Activated CD8-positive, alpha-beta T cell treated with anti-CD3 and anti-CD28 coated beads, Interleukin-2, amount 10 ng/mL, durations not matched to agents 7 days and 5 days (primary cell): ENCODE measurements around the gene CCNK. TPM values are rescaled to one million over a fixed set of nuclear protein-coding genes. Genes with fewer than 3 reads are reported as not detected.

Experiments
- ATAC-seq: fragments of 150-1000 bp; cut with Tn5 transposase; one replicate; pipeline ENCODE4 v1.10.0; 2021; ENCODE audit warnings: moderate library complexity
- CTCF ChIA-PET: fragments of 350-600 bp; sonication (Branson Sonifier 250); formaldehyde crosslinking; loops from one replicate; lab custom pipeline; 2021; ENCODE audit warnings: antibody characterized with exemption; lab: Charles Lee
- POLR2A ChIA-PET: fragments of 350-600 bp; sonication (Branson Sonifier 250); formaldehyde crosslinking; loops from one replicate; lab custom pipeline; 2021; ENCODE audit warnings: antibody characterized with exemption; lab: Charles Lee
- DNase-seq: peaks from one replicate; pipeline ENCODE4 v3.0.0-alpha.2; 2020
- H3K27ac Mint-ChIP-seq: one replicate; pipeline ENCODE4 v1.8.0; 2021; ENCODE audit warnings: mild to moderate bottlenecking, mixed read lengths
- H3K27me3 Mint-ChIP-seq: one replicate; pipeline ENCODE4 v1.8.0; 2021; ENCODE audit warnings: low read depth, mixed read lengths
- H3K36me3 Mint-ChIP-seq: one replicate; pipeline ENCODE4 v1.8.0; 2021; ENCODE audit warnings: low read depth, mixed read lengths
- H3K4me1 Mint-ChIP-seq: one replicate; pipeline ENCODE4 v1.8.0; 2021; ENCODE audit warnings: low read depth, mixed read lengths
- H3K4me3 Mint-ChIP-seq: one replicate; pipeline ENCODE4 v1.8.0; 2021; ENCODE audit warnings: mild to moderate bottlenecking, mixed read lengths
- H3K9me3 Mint-ChIP-seq: one replicate; pipeline ENCODE4 v1.8.0; 2022; ENCODE audit warnings: mixed read lengths; ENCODE audit not compliant: insufficient read depth
- total RNA-seq, 2 experiments: library from RNA; stranded (reverse); gene quantifications; one replicate each; pipeline ENCODE4 v1.2.3, GENCODE V29; 2021

The CCNK gene
- total RNA-seq, 2 experiments from 2014 or later = 81.0 to 81.2 TPM

DNA sequence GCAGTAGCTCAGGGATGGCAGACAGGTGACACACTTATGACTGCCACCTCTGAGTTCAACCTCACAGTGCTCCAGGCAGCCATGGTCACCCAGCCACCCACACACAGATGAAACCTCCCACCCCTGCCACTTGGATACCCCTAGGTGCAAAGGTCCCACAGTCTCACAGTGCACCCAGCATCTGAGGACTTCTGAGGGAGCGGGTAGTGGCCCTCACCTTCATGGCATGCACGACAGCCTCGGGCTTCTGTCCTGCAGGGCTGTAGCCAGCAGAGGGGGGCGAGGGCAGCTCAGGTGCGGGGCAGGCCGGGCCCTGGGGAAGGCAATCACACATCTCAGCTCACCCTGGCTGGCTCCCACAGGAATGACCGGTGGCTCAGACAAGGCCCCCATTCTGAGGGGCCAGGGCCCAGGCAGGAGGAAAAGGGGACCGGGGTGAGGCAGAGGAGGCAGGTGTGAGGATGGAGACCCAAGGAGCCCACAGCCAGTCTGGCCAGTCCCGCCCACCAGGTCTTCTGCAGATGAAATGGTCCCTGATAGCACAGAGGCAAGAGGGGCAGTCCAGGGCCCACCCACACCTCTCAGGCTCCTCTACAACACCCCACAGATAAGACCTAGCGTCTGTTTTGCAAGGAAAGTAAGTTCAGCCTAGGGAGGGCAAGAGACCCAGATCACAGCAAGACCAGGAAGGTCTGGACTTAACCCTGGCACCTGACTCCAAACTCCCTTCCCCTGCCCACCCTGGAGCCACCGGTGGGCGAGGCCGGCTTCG is 35.8 kb downstream of the CCNK start:
- H3K4me1 Mint-ChIP-seq = no peaks in the 10 kb centered on the region
- ATAC-seq (no peak), DNase-seq (no peak)
- ChIA-PET CTCF (interaction anchor here (0.8 to 1.2 kb wide), 7 partner anchors 11 to 112 kb away, joined by 3 read pairs; no protein-coding TSS in a partner anchor), POLR2A (no interaction called here)
- no peaks in the 10 kb centered on the region for H3K36me3 Mint-ChIP-seq
- no peaks in the 10 kb centered on the region for H3K9me3 Mint-ChIP-seq
- no peak overlapping the region for H3K4me3 Mint-ChIP-seq
- H3K27ac Mint-ChIP-seq = no peak overlapping the region
- H3K27me3 Mint-ChIP-seq = no peaks in the 10 kb centered on the region

DNA sequence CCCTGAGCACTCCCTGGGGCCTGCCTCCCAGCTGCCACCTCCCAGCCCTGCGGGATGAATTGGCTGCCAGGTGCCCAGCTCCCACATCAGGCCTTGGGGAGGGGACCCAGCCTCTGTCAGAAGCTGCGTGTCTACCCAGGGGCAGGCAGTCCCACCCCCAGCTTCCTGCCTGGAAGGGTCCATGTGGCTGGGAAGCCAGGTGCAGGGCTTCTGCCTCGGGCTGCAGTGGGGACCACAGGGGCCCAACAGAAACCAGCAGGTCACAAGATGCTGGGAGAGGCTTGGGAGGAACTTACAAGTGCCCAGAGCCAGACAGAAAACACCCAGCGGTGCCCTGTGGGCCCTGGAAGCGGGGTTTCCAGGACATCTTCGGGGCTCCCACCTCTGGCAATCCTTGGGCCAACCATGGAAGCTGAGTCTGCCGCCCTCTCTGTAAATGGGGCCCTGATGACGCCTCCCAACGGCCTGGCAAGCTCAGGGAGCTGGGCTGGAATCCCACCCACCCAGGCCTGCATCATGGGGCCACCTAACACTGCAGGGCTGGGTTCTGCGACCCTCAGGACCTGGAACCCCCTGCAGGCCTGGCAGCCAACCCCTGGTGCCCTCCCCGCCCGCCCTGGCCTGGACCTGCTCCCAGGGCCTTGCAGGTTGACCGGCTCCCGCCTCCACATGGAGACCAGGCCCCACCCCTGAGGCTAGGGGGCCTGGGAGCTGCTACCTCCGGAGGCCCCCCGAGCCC is 36.6 kb downstream of the CCNK start:
- no peaks in the 10 kb centered on the region for H3K27me3 Mint-ChIP-seq
- no peaks in the 10 kb centered on the region for H3K4me1 Mint-ChIP-seq
- no peak for ATAC-seq
- no peaks in the 10 kb centered on the region for H3K9me3 Mint-ChIP-seq
- H3K4me3 Mint-ChIP-seq = no peak overlapping the region
- H3K36me3 Mint-ChIP-seq = no peaks in the 10 kb centered on the region
- DNase-seq = no peak
- ChIA-PET CTCF (interaction anchor here (0.9 to 1.2 kb wide), 4 partner anchors 11 to 111 kb away, joined by 3 read pairs; no protein-coding TSS in a partner anchor), POLR2A (no interaction called here)
- H3K27ac Mint-ChIP-seq = no peak overlapping the region

DNA sequence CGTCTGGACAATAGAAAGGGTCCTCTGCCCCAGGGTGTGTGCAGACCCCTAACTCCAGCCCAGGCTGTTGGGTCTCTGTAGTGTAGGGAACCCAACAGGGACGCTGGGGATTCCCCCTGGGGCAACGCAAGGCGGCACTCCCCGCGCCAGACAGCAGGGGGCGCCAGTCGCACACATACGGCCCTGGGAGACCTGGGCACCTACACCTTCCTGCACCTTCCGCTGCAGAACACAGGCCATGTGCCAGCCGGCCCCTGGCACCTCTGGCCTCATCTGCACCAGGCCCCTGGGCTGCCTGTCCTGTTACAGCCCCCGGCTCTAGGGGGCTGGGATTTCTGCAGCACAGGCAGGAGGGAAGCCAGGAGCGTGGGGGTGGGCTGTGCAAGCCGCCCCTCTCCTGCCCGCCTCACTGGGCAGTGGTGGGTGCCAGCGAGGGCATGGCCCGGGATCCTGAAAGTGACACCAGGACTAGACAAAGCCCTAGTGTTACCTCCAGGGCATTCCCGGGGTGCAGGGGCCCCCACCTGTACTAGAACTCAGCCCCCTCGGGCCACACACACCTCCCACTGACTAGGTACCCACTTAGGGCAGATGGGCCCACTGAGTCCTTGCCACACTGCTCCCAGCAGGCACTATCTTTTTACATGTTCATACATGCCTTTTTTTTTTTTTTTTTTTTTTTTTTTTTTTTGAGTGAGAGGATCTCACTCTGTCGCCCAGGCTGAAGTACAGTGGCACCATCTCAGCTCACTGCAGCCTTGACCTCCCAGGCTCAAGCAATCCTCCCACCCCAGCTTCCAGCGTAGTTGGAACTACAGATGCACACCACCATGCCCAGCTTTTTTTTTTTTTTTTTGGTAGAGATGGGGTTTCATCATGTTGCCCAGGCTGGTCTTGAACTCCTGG is 37.5 kb downstream of the CCNK start:
- ATAC-seq (peak; percentile 77), DNase-seq (peak; percentile 85)
- ChIA-PET POLR2A (no interaction called here), CTCF (interaction anchor here (1.0 to 1.2 kb wide), 3 partner anchors 10 to 110 kb away, joined by 3 read pairs; no protein-coding TSS in a partner anchor)
- no peak overlapping the region for H3K4me3 Mint-ChIP-seq
- no peaks in the 10 kb centered on the region for H3K9me3 Mint-ChIP-seq
- H3K36me3 Mint-ChIP-seq = no peaks in the 10 kb centered on the region
- H3K27me3 Mint-ChIP-seq = no peaks in the 10 kb centered on the region
- no peak overlapping the region for H3K27ac Mint-ChIP-seq
- H3K4me1 Mint-ChIP-seq = no peaks in the 10 kb centered on the region

GRCh38 chr14:99519347-99519881 is 38.2 kb downstream of the CCNK start:
- Mint-ChIP-seq H3K36me3 (no peaks in the 10 kb centered on the region), H3K4me1 (no peaks in the 10 kb centered on the region), H3K27ac (no peak overlapping the region), H3K27me3 (no peaks in the 10 kb centered on the region), H3K9me3 (no peaks in the 10 kb centered on the region), H3K4me3 (no peak overlapping the region)
- DNase-seq (no peak), ATAC-seq (no peak)
- ChIA-PET POLR2A (no interaction called here), CTCF (interaction anchor here (0.6 kb wide), 1 partner anchor 109 kb away, joined by 3 read pairs; no protein-coding TSS in a partner anchor)

GRCh38 chr14:99519931-99520421 is 38.8 kb downstream of the CCNK start:
- ChIA-PET CTCF (interaction anchor here (0.6 kb wide), 1 partner anchor 109 kb away, joined by 3 read pairs; no protein-coding TSS in a partner anchor), POLR2A (no interaction called here)
- H3K27ac Mint-ChIP-seq = no peak overlapping the region
- H3K36me3 Mint-ChIP-seq = no peaks in the 10 kb centered on the region
- no peak for DNase-seq
- ATAC-seq = no peak
- H3K9me3 Mint-ChIP-seq = no peaks in the 10 kb centered on the region
- H3K4me1 Mint-ChIP-seq = peaks cover 3% of the 10 kb centered on the region
- no peaks in the 10 kb centered on the region for H3K27me3 Mint-ChIP-seq
- H3K4me3 Mint-ChIP-seq = no peak overlapping the region

GRCh38 chr14:99520571-99521081 is 39.4 kb downstream of the CCNK start:
- ChIA-PET CTCF (no interaction called here), POLR2A (no interaction called here)
- Mint-ChIP-seq H3K4me1 (peaks cover 8% of the 10 kb centered on the region), H3K27me3 (no peaks in the 10 kb centered on the region), H3K36me3 (no peaks in the 10 kb centered on the region), H3K9me3 (no peaks in the 10 kb centered on the region), H3K4me3 (no peak overlapping the region), H3K27ac (no peak overlapping the region)
- ATAC-seq = no peak
- DNase-seq = no peak

DNA sequence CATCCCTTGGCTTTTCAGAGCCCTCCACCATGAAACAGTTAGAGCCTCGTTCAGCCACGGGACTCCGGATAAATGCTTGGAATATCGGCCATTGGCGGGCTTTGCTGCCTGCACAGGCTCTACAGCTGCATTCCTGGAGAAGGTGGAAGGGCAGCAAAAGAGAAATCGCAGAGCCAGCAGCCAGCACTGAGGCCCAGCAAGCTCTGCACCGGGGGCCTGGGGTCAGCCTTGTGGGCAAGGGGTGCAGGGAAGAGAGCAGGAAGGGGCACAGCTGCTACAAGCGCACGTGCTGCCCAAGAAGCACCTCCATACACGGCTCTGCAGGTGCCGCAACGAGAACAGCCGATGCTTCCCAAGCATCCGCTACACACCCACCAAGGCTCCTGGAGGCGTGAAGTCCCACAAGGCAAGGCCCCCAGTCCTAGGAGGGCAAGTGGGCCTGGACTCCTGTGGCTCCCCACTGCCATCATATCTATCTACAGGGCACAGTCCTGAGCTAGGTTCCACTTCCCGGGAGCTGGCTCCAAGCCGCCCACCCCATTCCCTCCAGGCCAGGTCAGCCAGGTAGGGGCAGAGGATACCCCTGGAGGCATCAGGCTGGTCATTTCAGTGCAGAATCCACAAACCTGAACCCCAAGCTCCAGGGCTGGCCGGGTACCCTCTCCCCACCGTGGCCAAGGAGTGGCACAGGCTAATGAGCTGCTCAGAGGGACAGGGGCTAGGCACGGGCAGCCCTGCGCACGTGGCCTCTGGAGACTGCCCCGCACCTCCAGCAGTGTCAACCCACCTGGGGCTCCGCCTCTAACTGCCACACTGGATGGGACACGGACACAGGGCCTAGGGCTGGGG is 40.2 kb downstream of the CCNK start:
- POLR2A ChIA-PET = no interaction called here
- H3K27me3 Mint-ChIP-seq = no peaks in the 10 kb centered on the region
- no peaks in the 10 kb centered on the region for H3K9me3 Mint-ChIP-seq
- H3K36me3 Mint-ChIP-seq = no peaks in the 10 kb centered on the region
- H3K4me3 Mint-ChIP-seq = no peak overlapping the region
- CTCF ChIA-PET = no interaction called here
- no peak for ATAC-seq
- no peak overlapping the region for H3K27ac Mint-ChIP-seq
- DNase-seq = no peak
- H3K4me1 Mint-ChIP-seq = peaks cover 8% of the 10 kb centered on the region

- DNase-seq (no peak), ATAC-seq (no peak)
- no peaks in the 10 kb centered on the region for H3K36me3 Mint-ChIP-seq
- H3K9me3 Mint-ChIP-seq = no peaks in the 10 kb centered on the region
- CTCF ChIA-PET = no interaction called here
- H3K27ac Mint-ChIP-seq = no peak overlapping the region
- H3K4me3 Mint-ChIP-seq = no peak overlapping the region
- H3K4me1 Mint-ChIP-seq = peaks cover 8% of the 10 kb centered on the region
- no peaks in the 10 kb centered on the region for H3K27me3 Mint-ChIP-seq
- POLR2A ChIA-PET = no interaction called here
Measured at GRCh38 chr14:99522025-99522401, 40.8 kb downstream of the CCNK start.

GRCh38 chr14:99522457-99522891 is 41.3 kb downstream of the CCNK start:
- no peak overlapping the region for H3K27ac Mint-ChIP-seq
- H3K36me3 Mint-ChIP-seq = no peaks in the 10 kb centered on the region
- ChIA-PET POLR2A (no interaction called here), CTCF (no interaction called here)
- no peak for DNase-seq
- no peaks in the 10 kb centered on the region for H3K9me3 Mint-ChIP-seq
- H3K27me3 Mint-ChIP-seq = no peaks in the 10 kb centered on the region
- no peak for ATAC-seq
- H3K4me3 Mint-ChIP-seq = no peak overlapping the region
- H3K4me1 Mint-ChIP-seq = peaks cover 8% of the 10 kb centered on the region

DNA sequence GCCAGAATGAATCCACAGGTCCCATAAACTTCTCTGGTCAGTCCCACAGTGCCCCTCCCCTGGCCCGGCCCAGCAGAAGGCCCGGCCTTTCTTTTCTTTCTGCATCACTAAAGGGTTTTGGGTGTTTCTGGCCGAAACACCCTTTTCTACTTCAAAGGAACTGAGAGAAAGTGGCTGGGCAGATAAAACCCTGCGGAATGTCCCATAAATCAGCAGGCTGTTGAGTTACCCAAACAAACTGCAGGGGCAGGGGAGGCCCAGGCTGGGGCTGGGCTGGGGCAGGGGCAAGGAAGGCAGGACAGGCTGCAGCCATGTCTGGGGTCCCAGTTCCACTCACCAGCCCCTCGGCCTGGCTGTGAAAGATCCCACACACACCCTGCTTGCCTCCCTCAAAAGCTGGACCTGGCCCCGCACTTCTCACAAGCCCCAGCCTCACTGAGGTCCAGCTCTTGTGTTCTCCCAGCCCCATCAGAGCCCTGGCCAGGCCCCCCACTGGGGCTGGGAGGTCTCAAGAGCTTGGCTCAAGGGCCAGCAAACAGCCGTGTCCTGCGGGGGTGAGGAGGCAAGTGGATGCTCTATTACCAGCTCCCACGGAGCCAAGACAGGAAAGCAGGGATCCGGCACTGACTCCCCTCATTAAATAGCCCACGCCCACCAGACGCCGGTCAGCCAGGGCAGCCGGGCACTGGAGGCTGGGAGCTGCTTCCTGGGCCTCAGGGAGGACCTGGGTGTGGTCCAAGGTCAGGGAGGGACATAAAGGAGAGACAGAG is 41.9 kb downstream of the CCNK start:
- no peak overlapping the region for H3K4me3 Mint-ChIP-seq
- H3K9me3 Mint-ChIP-seq = no peaks in the 10 kb centered on the region
- H3K4me1 Mint-ChIP-seq = peaks cover 8% of the 10 kb centered on the region
- no peak for DNase-seq
- no peak overlapping the region for H3K27ac Mint-ChIP-seq
- H3K36me3 Mint-ChIP-seq = no peaks in the 10 kb centered on the region
- no peak for ATAC-seq
- CTCF ChIA-PET = no interaction called here
- no peaks in the 10 kb centered on the region for H3K27me3 Mint-ChIP-seq
- POLR2A ChIA-PET = no interaction called here
